Small intestine (tissue), 7 donors: ENCODE measurements around the gene CACNA1A. TPM values are rescaled to one million over a fixed set of nuclear protein-coding genes. Genes with fewer than 3 reads are reported as not detected.

Source experiments
- DNase-seq, 2 donors: peaks; one replicate each; pipeline versions ENCODE4 v3.0.0 to v3.0.0-alpha.2; 2013
- FAIRE-seq: peaks from 2 replicates; lab custom pipeline; 2012; peaks lifted over from hg19 to GRCh38; lab: Jason Lieb, UNC
- H3K27ac ChIP-seq, 3 donors: one replicate each; pipeline ENCODE4 v1.5.1; 2013; ENCODE audit warnings: low read length in 2 of 3, mild to moderate bottlenecking in 2 of 3, control low read depth in 1 of 3, inconsistent platforms in 1 of 3, low read depth in 1 of 3, moderate library complexity in 1 of 3
- H3K27me3 ChIP-seq, 3 donors: one replicate each; pipeline ENCODE4 v1.6.1; 2013; ENCODE audit warnings: low read length in 3 of 3, inconsistent platforms in 1 of 3; ENCODE audit not compliant: control insufficient read depth in 3 of 3, insufficient read depth in 3 of 3
- H3K36me3 ChIP-seq, 3 donors: one replicate each; pipeline ENCODE4 v1.6.1; 2013; ENCODE audit warnings: low read length in 3 of 3, inconsistent platforms in 1 of 3, low read depth in 1 of 3, mild to moderate bottlenecking in 1 of 3, moderate library complexity in 1 of 3; ENCODE audit not compliant: control insufficient read depth in 3 of 3, insufficient read depth in 2 of 3
- H3K4me1 ChIP-seq, 3 donors: one replicate each; pipeline ENCODE4 v1.6.1; 2013; ENCODE audit warnings: low read length in 2 of 3, inconsistent platforms in 1 of 3, low read depth in 1 of 3, mild to moderate bottlenecking in 1 of 3, moderate library complexity in 1 of 3; ENCODE audit not compliant: control insufficient read depth in 3 of 3, insufficient read depth in 2 of 3
- H3K4me3 ChIP-seq, 3 donors: one replicate each; pipeline ENCODE4 v1.5.1; 2013; ENCODE audit warnings: low read length in 3 of 3, control low read depth in 1 of 3, inconsistent platforms in 1 of 3, low read depth in 1 of 3, mild to moderate bottlenecking in 1 of 3, moderate library complexity in 1 of 3
- H3K9me3 ChIP-seq, 2 donors: one replicate each; pipeline ENCODE4 v1.6.1; 2013; ENCODE audit warnings: low read depth in 1 of 2, low read length in 1 of 2; ENCODE audit not compliant: control insufficient read depth in 2 of 2, insufficient read depth in 1 of 2
- WGBS, 3 donors: extraction: QIAGEN DNeasy Blood & Tissue Kit; methylation state at CpG; one replicate each; pipeline ENCODE4 v1.1.7; 2013; 5-methylcytosine and 5-hydroxymethylcytosine counted together
- polyA plus RNA-seq, 4 donors: library from polyadenylated mRNA; stranded (reverse) in 3 of 4; unstranded in 1 of 4; fragments of 200-250 nt in 3 of 4; fragments of 120-200 nt in 1 of 4; gene quantifications; one replicate each; pipeline versions ENCODE4 v1.2.1 to v1.2.3, GENCODE V29; 2013
- donor health status: healthy with polysubstance abuse.
- donor health status: control.
- donor health status: control.
- donor health status: Bipolar disorder and iron deficiency.
- donor health status: healthy.

CACNA1A gene
- polyA plus RNA-seq, 4 donors = 0.27 to 8.9 (median 2.1) TPM

GRCh38 chr19:13343514-13343913, 162.8 kb downstream of the CACNA1A start:
- Histone ChIP-seq H3K4me3 (no peak overlapping the region), H3K9me3 (no peaks in the 10 kb centered on the region), H3K36me3 (no peaks in the 10 kb centered on the region), H3K27ac (no peak overlapping the region), H3K4me1 (no peaks in the 10 kb centered on the region), H3K27me3 (no peaks in the 10 kb centered on the region)
- 58 to 80% (median 66%) methylated on average over 2 of the region's 2 CpGs for WGBS, 3 donors
- no peak for DNase-seq
- FAIRE-seq = no peak

- Histone ChIP-seq H3K36me3 (no peaks in the 10 kb centered on the region), H3K9me3 (no peaks in the 10 kb centered on the region), H3K27ac (no peak overlapping the region), H3K27me3 (no peaks in the 10 kb centered on the region), H3K4me1 (no peaks in the 10 kb centered on the region), H3K4me3 (no peak overlapping the region)
- FAIRE-seq (no peak), DNase-seq (no peak)
- WGBS, 3 donors = 21 to 52% (median 46%) methylated on average over 2 of the region's 2 CpGs
Measured at GRCh38 chr19:13342672-13343071, 163.6 kb downstream of the CACNA1A start.

- no peak overlapping the region for H3K4me3 ChIP-seq
- peaks cover 0 to 12% of the 10 kb centered on the region in 2 donors for H3K9me3 ChIP-seq
- no peaks in the 10 kb centered on the region for H3K36me3 ChIP-seq
- no peak overlapping the region for H3K27ac ChIP-seq
- no peaks in the 10 kb centered on the region for H3K27me3 ChIP-seq
- H3K4me1 ChIP-seq = no peaks in the 10 kb centered on the region
- DNase-seq = no peak
- 68 to 80% (median 69%) methylated on average over 13 of the region's 13 CpGs for WGBS, 3 donors
- FAIRE-seq = no peak
Measured at GRCh38 chr19:13339869-13340268, 166.4 kb downstream of the CACNA1A start.

- Histone ChIP-seq H3K4me1 (no peaks in the 10 kb centered on the region), H3K27me3 (no peaks in the 10 kb centered on the region), H3K4me3 (no peak overlapping the region), H3K36me3 (no peaks in the 10 kb centered on the region), H3K27ac (no peak overlapping the region), H3K9me3 (peaks cover 0 to 12% of the 10 kb centered on the region in 2 donors)
- WGBS, 3 donors = 35 to 49% (median 35%) methylated on average over 3 of the region's 3 CpGs
- FAIRE-seq = no peak
- no peak for DNase-seq
Measured at GRCh38 chr19:13337181-13337580, 169.1 kb downstream of the CACNA1A start.

GRCh38 chr19:13334801-13335481, 171.3 kb downstream of the CACNA1A start:
- Histone ChIP-seq H3K36me3 (no peaks in the 10 kb centered on the region), H3K9me3 (peaks cover 0 to 18% of the 10 kb centered on the region in 2 donors), H3K27ac (no peak overlapping the region), H3K4me1 (no peaks in the 10 kb centered on the region), H3K27me3 (no peaks in the 10 kb centered on the region), H3K4me3 (no peak overlapping the region)
- DNase-seq (no peak), FAIRE-seq (no peak)
- WGBS, 3 donors = 74 to 82% (median 79%) methylated on average over 7 of the region's 7 CpGs

GRCh38 chr19:13330285-13330684, 176.0 kb downstream of the CACNA1A start:
- DNase-seq (no peak), FAIRE-seq (no peak)
- H3K27ac ChIP-seq = no peak overlapping the region
- H3K27me3 ChIP-seq = no peaks in the 10 kb centered on the region
- no peaks in the 10 kb centered on the region for H3K4me1 ChIP-seq
- WGBS, 3 donors = 92 to 94% (median 92%) methylated on average over 6 of the region's 6 CpGs
- H3K36me3 ChIP-seq = no peaks in the 10 kb centered on the region
- H3K4me3 ChIP-seq = no peak overlapping the region
- peaks cover 0 to 7% of the 10 kb centered on the region in 2 donors for H3K9me3 ChIP-seq

- Histone ChIP-seq H3K36me3 (no peaks in the 10 kb centered on the region), H3K4me3 (no peak overlapping the region), H3K9me3 (peaks cover 0 to 7% of the 10 kb centered on the region in 2 donors), H3K27ac (no peak overlapping the region), H3K4me1 (no peaks in the 10 kb centered on the region), H3K27me3 (no peaks in the 10 kb centered on the region)
- DNase-seq (no peak), FAIRE-seq (no peak)
- WGBS, 3 donors = 69 to 80% (median 74%) methylated on average over 6 of the region's 6 CpGs
Measured at GRCh38 chr19:13329766-13330165, 176.5 kb downstream of the CACNA1A start.

- no peak for FAIRE-seq
- no peak overlapping the region for H3K4me3 ChIP-seq
- WGBS, 3 donors = 77 to 83% (median 82%) methylated on average over 6 of the region's 6 CpGs
Measured at GRCh38 chr19:13328241-13328640, 178.0 kb downstream of the CACNA1A start.

GRCh38 chr19:13319526-13319925, 186.8 kb downstream of the CACNA1A start:
- H3K27me3 ChIP-seq = peaks cover 0 to 6% (median 0%) of the 10 kb centered on the region in 3 donors
- H3K9me3 ChIP-seq = peaks cover 0 to 3% of the 10 kb centered on the region in 2 donors
- DNase-seq (no peak), FAIRE-seq (no peak)
- WGBS, 3 donors = 73 to 83% (median 82%) methylated on average over 4 of the region's 4 CpGs
- H3K36me3 ChIP-seq = no peaks in the 10 kb centered on the region
- H3K4me3 ChIP-seq = no peak overlapping the region
- H3K27ac ChIP-seq = no peak overlapping the region
- no peaks in the 10 kb centered on the region for H3K4me1 ChIP-seq

More at GRCh38 chr19:13328241-13328640, 178.0 kb downstream of the CACNA1A start:
- H3K4me1 ChIP-seq = no peaks in the 10 kb centered on the region
- no peaks in the 10 kb centered on the region for H3K27me3 ChIP-seq
- no peaks in the 10 kb centered on the region for H3K36me3 ChIP-seq
- no peak overlapping the region for H3K27ac ChIP-seq
- DNase-seq = no peak
- H3K9me3 ChIP-seq = peaks cover 0 to 7% of the 10 kb centered on the region in 2 donors
